Measurements from ENCODE around the gene TAF1D. TPM values are rescaled to one million over a fixed set of nuclear protein-coding genes. Genes with fewer than 3 reads are reported as not detected.

The TAF1D gene
- total RNA-seq, 1 experiment from 2014 or later = 275 TPM

DNA sequence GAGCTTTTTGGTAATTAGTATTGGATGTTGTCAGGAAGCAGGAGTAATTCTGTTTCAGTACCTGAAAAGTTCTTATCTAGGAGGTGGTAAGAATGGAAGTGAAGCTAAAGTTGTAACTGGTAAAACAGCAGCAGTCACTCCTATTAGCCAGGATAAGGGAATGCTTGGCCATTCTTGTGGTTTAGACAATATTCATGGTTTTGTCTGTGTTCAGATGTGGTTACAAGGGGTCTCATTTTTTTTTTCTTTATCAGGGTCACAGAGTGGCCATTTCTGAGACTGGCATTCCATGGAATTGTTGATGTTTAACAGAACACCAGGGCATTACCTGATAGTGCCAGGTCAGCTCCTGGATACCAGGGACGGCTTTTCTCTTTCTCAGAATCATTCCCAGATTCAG lies 23.8 kb downstream of the TAF1D start:
- Histone ChIP-seq H3K36me3 (ENCODE audit: insufficient read depth, low read length, poor library complexity, severe bottlenecking) (peaks cover 47% of the 10 kb centered on the region), H3K4me1 (ENCODE audit: insufficient read depth, low read length, poor library complexity, severe bottlenecking) (no peaks in the 10 kb centered on the region), H3K9me3 (ENCODE audit: low read depth, low read length, poor library complexity, severe bottlenecking) (no peaks in the 10 kb centered on the region), H3K27ac (ENCODE audit: low read depth, low read length, poor library complexity, severe bottlenecking) (no peak overlapping the region), H3K4me3 (ENCODE audit: low read depth, low read length, poor library complexity, severe bottlenecking) (no peak overlapping the region), H3K27me3 (replicated peaks; ENCODE audit: insufficient read depth, low read depth, low read length, poor library complexity) (no peaks in the 10 kb centered on the region)
- no TSS peak for BruUV-seq (replicated peaks)
- DNase-seq (ENCODE audit: low spot score) = no peak
- ChIA-PET POLR2A (ENCODE audit: low non-redundant PET) (no interaction called here), CTCF (no interaction called here)
- no peak for TF ChIP-seq CTCF (conservative IDR thresholded peaks at IDR 0.05; ENCODE audit: low read depth, low read length)
- no peak for TF ChIP-seq EZH2 (IDR thresholded peaks at IDR 0.05; ENCODE audit: borderline replicate concordance, low read depth, low read length, poor library complexity, severe bottlenecking)
- intact Hi-C loops (cut with micrococcal nuclease; ENCODE audit: unreplicated experiment) = no loop called here

- intact Hi-C loops (cut with micrococcal nuclease; ENCODE audit: unreplicated experiment) = no loop called here
- Histone ChIP-seq H3K4me3 (ENCODE audit: low read depth, low read length, poor library complexity, severe bottlenecking) (no peak overlapping the region), H3K9me3 (ENCODE audit: low read depth, low read length, poor library complexity, severe bottlenecking) (peaks cover 5% of the 10 kb centered on the region), H3K27ac (ENCODE audit: low read depth, low read length, poor library complexity, severe bottlenecking) (no peak overlapping the region), H3K27me3 (replicated peaks; ENCODE audit: insufficient read depth, low read depth, low read length, poor library complexity) (no peaks in the 10 kb centered on the region), H3K36me3 (ENCODE audit: insufficient read depth, low read length, poor library complexity, severe bottlenecking) (peaks cover 46% of the 10 kb centered on the region), H3K4me1 (ENCODE audit: insufficient read depth, low read length, poor library complexity, severe bottlenecking) (no peaks in the 10 kb centered on the region)
- CTCF ChIA-PET = no interaction called here
- POLR2A ChIA-PET (ENCODE audit: low non-redundant PET) = no interaction called here
- no peak for DNase-seq (ENCODE audit: low spot score)
- no TSS peak for BruUV-seq (replicated peaks)
- no peak for TF ChIP-seq CTCF (conservative IDR thresholded peaks at IDR 0.05; ENCODE audit: low read depth, low read length)
- TF ChIP-seq EZH2 (IDR thresholded peaks at IDR 0.05; ENCODE audit: borderline replicate concordance, low read depth, low read length, poor library complexity, severe bottlenecking) = no peak
Observed at GRCh38 chr11:93715797-93716396, 25.4 kb downstream of the TAF1D start.

GRCh38 chr11:93712678-93713077 lies 28.6 kb downstream of the TAF1D start:
- DNase-seq (ENCODE audit: low spot score) = no peak
- Histone ChIP-seq H3K9me3 (ENCODE audit: low read depth, low read length, poor library complexity, severe bottlenecking) (peaks cover 31% of the 10 kb centered on the region), H3K27ac (ENCODE audit: low read depth, low read length, poor library complexity, severe bottlenecking) (no peak overlapping the region), H3K4me3 (ENCODE audit: low read depth, low read length, poor library complexity, severe bottlenecking) (no peak overlapping the region), H3K27me3 (replicated peaks; ENCODE audit: insufficient read depth, low read depth, low read length, poor library complexity) (no peaks in the 10 kb centered on the region), H3K4me1 (ENCODE audit: insufficient read depth, low read length, poor library complexity, severe bottlenecking) (no peaks in the 10 kb centered on the region), H3K36me3 (ENCODE audit: insufficient read depth, low read length, poor library complexity, severe bottlenecking) (peaks cover 61% of the 10 kb centered on the region)
- CTCF ChIA-PET = no interaction called here
- TF ChIP-seq EZH2 (IDR thresholded peaks at IDR 0.05; ENCODE audit: borderline replicate concordance, low read depth, low read length, poor library complexity, severe bottlenecking) (no peak), CTCF (conservative IDR thresholded peaks at IDR 0.05; ENCODE audit: low read depth, low read length) (no peak)
- POLR2A ChIA-PET (ENCODE audit: low non-redundant PET) = interaction anchor here (0.6 kb wide), 1 partner anchor 14 kb away, joined by 3 read pairs; no protein-coding TSS in a partner anchor
- no TSS peak for BruUV-seq (replicated peaks)
- intact Hi-C loops (cut with micrococcal nuclease; ENCODE audit: unreplicated experiment) = no loop called here

Data from A673 (cell line).